HG02973 (cell line): Measurements from ENCODE around the gene ATG9B.

Experiments
- ATAC-seq: cut with Tn5 transposase; IDR thresholded peaks from one replicate; pipeline ENCODE4 v1.9.1; 2021; ENCODE audit warnings: moderate library complexity; ENCODE audit not compliant: unreplicated experiment

ATG9B gene

GRCh38 chr7:151024435-151025056 is at the start of gene ATG9B:
ATG9B (minus strand) TSS chr7:151024494; CDS start chr7:151024423, 71 bp downstream.
- no peak for ATAC-seq

- ATAC-seq = no peak
Observed at GRCh38 chr7:151073990-151074389, 49.7 kb upstream of the ATG9B start.

- no peak for ATAC-seq
Observed at GRCh38 chr7:151071032-151071866, 47.0 kb upstream of the ATG9B start.

GRCh38 chr7:151070574-151070960 is 46.3 kb upstream of the ATG9B start:
- ATAC-seq = no peak

- no peak for ATAC-seq
Observed at GRCh38 chr7:151069841-151070573, 45.7 kb upstream of the ATG9B start.

- ATAC-seq = no peak
Observed at GRCh38 chr7:151068069-151068773, 43.9 kb upstream of the ATG9B start.

GRCh38 chr7:151066273-151066974 is 42.1 kb upstream of the ATG9B start:
- no peak for ATAC-seq

- no peak for ATAC-seq
Observed at GRCh38 chr7:151065516-151065915, 41.2 kb upstream of the ATG9B start.

GRCh38 chr7:151064993-151065392 is 40.7 kb upstream of the ATG9B start:
- ATAC-seq = no peak

GRCh38 chr7:151064454-151064853 is 40.2 kb upstream of the ATG9B start:
- ATAC-seq = no peak

- no peak for ATAC-seq
Observed at GRCh38 chr7:151063212-151063561, 38.9 kb upstream of the ATG9B start.

- no peak for ATAC-seq
Observed at GRCh38 chr7:151062399-151063211, 38.3 kb upstream of the ATG9B start.

GRCh38 chr7:151062111-151062398 is 37.8 kb upstream of the ATG9B start:
- ATAC-seq = no peak

GRCh38 chr7:151061213-151062110 is 37.2 kb upstream of the ATG9B start:
- ATAC-seq = no peak

- ATAC-seq = no peak
Observed at GRCh38 chr7:151060416-151061212, 36.3 kb upstream of the ATG9B start.

GRCh38 chr7:151060113-151060415 is 35.8 kb upstream of the ATG9B start:
- ATAC-seq = no peak

GRCh38 chr7:151059367-151060112 is 35.2 kb upstream of the ATG9B start, which contains the start of gene SLC4A2:
SLC4A2 (plus strand) TSS chr7:151059589; CDS start chr7:151061988, 2,399 bp downstream.
- ATAC-seq = peak; percentile 22
